CD4-positive, alpha-beta T cell treated with Interferon gamma for 1 hour (primary cell): ENCODE results near the gene NR1H4.
"Not testable (repeated sequence)": the region's sequence is repeated elsewhere in the genome, so short reads cannot be mapped to it uniquely, and the experiment has no call there.

Experiments used
- DNase-seq: peaks from one replicate; pipeline ENCODE4 v3.0.0-alpha.2; 2020

The NR1H4 gene

GRCh38 chr12:100473050-100473715 lies 483 bp upstream of the NR1H4 start:
- DNase-seq: no peak

DNA sequence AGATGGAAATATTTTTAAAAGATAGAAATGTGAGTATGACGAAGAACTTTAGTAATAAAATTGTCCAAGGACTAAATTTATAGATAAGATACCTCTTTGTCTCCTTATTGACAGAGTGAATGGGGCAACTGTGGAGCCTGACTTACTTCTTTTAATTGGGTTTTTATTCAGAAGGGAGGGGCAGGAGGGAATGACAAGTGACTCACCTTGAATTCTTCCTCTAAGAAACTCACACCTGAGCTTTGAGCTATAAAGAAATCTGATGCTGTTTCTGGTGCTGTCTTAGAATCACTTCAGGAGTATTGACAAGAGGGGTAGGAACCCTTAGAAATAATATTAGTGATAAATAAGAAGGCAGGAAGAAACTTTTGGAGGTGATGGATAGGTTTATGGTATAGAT lies 951 bp downstream of the NR1H4 start:
- no peak for DNase-seq

GRCh38 chr12:100476013-100476751 lies 2.5 kb downstream of the NR1H4 start:
- DNase-seq: no peak

GRCh38 chr12:100481021-100481420 lies 7.4 kb downstream of the NR1H4 start:
- no peak for DNase-seq

- no peak for DNase-seq
Measured at GRCh38 chr12:100484183-100484886, 10.7 kb downstream of the NR1H4 start.

GRCh38 chr12:100484891-100485471 lies 11.3 kb downstream of the NR1H4 start:
- no peak for DNase-seq

GRCh38 chr12:100485983-100486382 lies 12.3 kb downstream of the NR1H4 start:
- no peak for DNase-seq

- no peak for DNase-seq
Measured at GRCh38 chr12:100489251-100489820, 15.7 kb downstream of the NR1H4 start.

GRCh38 chr12:100490056-100490455 lies 16.4 kb downstream of the NR1H4 start:
- no peak for DNase-seq

DNA sequence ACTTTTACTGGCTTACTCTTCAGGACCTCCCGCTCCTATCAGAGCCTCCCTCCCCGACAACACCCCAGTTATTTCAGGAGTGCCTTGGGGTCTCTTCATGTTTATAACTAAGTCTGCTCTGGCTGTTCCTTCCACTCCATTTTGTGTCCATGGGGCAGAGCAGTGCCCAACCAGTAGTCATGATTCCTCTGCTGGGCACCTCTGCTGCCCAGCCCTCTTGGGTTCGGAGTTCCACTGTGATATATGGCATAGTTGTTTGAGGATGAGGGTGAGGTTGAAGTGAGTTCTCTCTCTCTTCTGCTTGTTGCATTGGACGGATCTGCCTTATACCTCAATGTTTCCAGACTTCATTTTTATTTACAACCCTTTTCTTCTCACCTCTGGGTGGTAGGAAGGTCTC lies 17.4 kb downstream of the NR1H4 start:
- DNase-seq: no peak

GRCh38 chr12:100493396-100494012 lies 19.8 kb downstream of the NR1H4 start:
- DNase-seq: no peak

- DNase-seq: no peak
Measured at GRCh38 chr12:100494026-100494425, 20.4 kb downstream of the NR1H4 start.

GRCh38 chr12:100494538-100494937 lies 20.9 kb downstream of the NR1H4 start:
- no peak for DNase-seq

DNA sequence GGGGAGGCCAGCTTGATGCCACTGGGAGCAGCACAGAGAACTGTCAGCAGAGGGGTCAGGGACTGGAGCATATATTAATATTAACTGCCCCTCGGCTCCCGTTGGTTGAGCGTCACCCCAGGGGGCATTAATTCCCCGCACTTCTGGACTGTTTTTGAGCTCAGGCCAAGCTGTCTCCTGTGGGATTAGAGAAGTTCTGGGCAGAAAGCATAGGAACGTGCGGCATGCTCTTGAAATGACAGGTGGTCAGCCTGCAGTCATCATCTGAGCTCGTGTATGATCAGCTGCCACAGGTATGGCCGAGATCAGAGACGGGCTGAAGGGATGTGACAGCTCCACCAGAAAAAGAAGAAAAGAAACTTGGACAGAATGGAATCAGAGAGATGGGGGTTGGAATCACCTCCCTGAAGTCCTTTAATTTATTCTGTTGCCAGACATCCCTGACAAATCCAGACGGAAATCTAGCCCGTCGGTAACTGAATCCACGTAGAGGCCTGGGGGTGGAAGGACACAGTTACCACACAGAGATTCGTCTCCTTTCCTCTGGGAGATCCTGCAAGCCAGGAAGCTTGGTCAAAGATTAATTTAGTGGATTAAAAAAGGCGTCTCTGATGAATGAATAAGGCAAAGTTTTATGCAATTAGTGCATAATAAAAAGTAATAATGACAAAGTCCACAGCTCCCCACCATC lies 23.6 kb downstream of the NR1H4 start:
- no peak for DNase-seq

DNA sequence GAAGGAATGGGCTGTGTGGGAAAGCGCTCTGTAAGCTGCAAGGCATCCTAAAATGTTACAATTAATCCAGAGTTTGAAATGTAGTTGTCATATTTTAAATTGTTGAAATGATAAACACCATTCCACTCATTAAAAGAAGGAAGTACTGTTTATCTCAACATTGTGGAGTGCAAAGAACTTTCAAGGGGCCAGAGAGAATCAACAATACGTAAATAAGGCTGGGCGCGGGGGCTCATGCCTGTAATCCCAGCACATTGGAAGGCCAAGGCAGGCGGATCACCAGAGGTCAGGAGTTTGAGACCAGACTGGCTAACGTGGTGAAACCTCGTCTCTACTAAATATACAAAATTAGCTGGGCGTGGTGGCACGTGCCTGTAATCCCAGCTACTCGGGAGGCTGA lies 24.5 kb downstream of the NR1H4 start:
- DNase-seq: no peak

- no peak for DNase-seq
Measured at GRCh38 chr12:100499416-100499815, 25.8 kb downstream of the NR1H4 start.

- not testable (repeated sequence) for DNase-seq
Measured at GRCh38 chr12:100502718-100503117, 29.1 kb downstream of the NR1H4 start.

DNA sequence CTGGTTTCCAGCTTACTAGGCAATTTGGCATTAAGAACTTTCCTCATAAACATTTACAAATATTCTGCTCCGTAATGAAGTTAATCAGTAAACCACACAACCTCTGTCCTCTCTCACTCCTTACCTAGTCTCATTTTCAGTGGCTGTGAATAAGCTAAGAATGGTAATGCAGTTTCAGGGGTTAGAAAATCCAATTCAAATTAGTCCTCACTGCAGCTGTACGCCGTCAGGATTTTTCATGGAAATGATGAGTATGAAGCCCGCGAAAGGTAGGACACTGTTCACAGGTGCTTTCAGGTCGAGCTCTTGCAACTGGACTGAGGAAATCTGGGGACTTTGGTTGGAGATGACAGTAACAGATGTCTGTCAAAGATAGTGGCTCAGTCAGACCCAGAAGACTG lies 29.6 kb downstream of the NR1H4 start:
- no peak for DNase-seq

GRCh38 chr12:100504804-100505203 lies 31.1 kb downstream of the NR1H4 start:
- no peak for DNase-seq

GRCh38 chr12:100508751-100509150 lies 35.1 kb downstream of the NR1H4 start:
- DNase-seq: no peak

- no peak for DNase-seq
Measured at GRCh38 chr12:100512692-100513091, 39.0 kb downstream of the NR1H4 start.

DNA sequence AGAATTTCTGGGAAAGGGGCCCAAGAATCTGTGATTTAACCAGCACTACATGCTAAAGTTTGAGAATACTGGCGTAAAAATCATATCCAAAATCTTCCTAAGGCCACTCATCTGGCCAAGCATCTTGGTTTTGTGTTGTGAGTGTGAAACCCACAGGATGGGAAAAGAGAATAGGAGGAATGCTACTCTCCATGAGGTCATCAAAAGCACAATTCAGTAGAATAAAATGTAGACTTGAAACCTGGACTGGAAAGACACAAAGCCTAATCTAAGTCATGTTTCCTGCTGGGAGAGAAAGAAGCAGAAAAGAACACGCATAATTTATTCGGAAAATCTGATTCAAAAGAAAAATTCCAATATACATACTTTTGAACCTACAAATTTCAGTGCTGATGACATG lies 42.3 kb downstream of the NR1H4 start:
- DNase-seq: no peak
